ENCODE results near the gene CCDC12. TPM values are rescaled to one million over a fixed set of nuclear protein-coding genes. Genes with fewer than 3 reads are reported as not detected.

Gene CCDC12
- total RNA-seq, 1 experiment from 2014 or later, result 27.0 TPM

- Histone ChIP-seq H3K4me1 (replicated peaks) (peaks cover 60% of the 10 kb centered on the region), H3K4me3 (no peak overlapping the region), H3K27ac (no peak overlapping the region), H3K27me3 (replicated peaks) (no peaks in the 10 kb centered on the region), H3K36me3 (peaks cover 49% of the 10 kb centered on the region), H3K9me3 (replicated peaks) (no peaks in the 10 kb centered on the region)
- DNase-seq (ENCODE audit: low read depth in 1 of 2, low spot score in 2 of 2), result no peak
These were observed 43.3 kb downstream of the CCDC12 start for GRCh38 chr3:46933261-46933660.

DNA sequence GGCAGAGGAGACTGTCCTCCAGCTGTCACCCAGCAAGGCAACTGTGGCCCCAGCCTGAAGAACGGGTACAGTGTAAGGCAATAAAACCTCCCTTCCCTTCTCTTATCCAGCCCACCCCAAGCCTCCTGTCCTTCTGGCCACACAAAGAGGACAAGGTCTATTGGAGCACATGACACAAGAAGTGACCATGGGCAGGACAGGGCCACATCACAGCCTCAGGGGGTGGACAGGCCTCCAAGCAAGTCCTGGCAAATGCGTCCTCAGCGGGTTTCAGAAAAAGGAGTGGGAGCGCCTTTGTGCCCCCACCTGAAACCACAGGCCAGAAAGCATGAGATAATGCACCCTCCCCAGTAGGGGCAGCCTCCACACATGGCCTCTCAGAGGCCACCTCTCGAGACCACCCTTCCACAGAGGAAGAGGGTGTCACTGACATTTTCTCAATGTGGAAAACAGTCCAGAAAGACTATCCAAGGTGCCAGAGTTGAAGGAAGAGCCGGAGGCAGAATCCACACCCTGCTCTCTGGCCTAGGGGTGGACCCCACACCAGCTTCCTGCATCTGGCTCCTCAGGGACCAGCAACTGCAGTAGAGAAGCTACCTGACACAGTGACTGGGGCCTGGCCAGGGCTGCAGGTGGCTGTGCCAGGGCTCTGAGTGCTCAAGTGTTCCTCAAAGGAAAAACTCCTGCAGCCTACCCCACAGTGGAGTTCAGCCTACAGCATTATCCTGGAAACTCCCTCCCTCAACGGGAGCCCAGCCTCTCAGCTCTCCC, 43.9 kb downstream of the CCDC12 start:
- no peaks in the 10 kb centered on the region for H3K9me3 ChIP-seq (replicated peaks)
- no peak for DNase-seq (ENCODE audit: low read depth in 1 of 2, low spot score in 2 of 2)
- H3K4me3 ChIP-seq, result no peak overlapping the region
- no peaks in the 10 kb centered on the region for H3K27me3 ChIP-seq (replicated peaks)
- H3K4me1 ChIP-seq (replicated peaks), result peaks cover 60% of the 10 kb centered on the region
- H3K36me3 ChIP-seq, result peaks cover 53% of the 10 kb centered on the region
- no peak overlapping the region for H3K27ac ChIP-seq

DNA sequence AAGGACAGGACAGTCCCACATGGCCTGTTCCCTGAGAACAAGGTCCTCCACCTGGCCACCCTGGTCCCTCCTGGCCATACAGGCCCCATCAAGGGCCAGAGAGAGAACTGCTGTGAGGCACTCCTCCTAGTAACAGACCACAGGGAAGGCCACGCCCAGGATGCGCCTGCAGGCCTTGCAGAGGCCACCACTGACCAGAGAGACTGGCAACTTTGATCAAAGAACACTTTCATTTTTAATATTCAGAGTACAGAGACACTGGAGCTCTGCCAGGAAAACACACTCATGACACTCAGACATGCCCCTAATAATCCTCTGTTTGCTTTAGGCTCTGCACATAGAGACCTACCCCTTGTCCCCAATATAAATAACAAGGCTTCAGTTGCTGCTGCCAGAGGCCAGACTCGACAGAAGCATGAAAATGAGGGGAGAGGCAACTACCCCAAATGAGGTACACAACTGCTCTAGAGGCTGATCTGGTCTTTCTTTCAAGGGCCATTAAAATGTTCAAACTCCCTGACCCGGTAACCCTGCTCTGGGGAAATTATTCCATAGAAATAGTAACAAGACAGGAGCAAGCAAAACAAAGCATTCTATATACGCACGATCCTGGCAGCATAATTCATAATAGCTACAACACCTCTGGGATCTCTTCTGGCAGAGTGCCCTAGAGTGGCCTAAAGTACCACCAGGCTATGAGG, 44.8 kb downstream of the CCDC12 start:
- no peak overlapping the region for H3K27ac ChIP-seq
- H3K36me3 ChIP-seq, result peaks cover 44% of the 10 kb centered on the region

DNA sequence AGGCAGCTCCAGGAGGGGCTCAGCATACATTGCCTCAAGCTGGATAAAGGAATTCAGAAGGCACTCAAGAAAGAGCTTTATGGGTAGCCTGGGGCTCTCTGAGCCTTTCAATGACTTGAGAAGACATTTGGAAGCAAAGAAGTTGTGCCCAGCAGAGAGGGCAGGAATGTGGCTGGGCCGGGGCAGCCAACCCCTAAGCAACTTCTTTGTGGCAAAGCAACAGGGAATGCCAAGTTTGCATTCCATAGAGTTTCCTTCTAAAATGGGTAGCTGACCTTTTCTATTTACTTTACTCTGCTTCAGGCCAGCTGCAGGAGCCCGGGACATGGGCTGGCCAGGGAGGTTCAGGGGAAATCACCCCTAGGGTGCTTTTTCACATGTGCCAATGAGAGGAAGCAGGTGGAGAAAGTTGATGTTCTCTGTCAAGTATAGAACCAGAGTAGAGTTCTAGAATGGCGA, 45.6 kb downstream of the CCDC12 start:
- H3K27ac ChIP-seq, result no peak overlapping the region
- peaks cover 47% of the 10 kb centered on the region for H3K4me1 ChIP-seq (replicated peaks)
- H3K27me3 ChIP-seq (replicated peaks), result no peaks in the 10 kb centered on the region
- H3K9me3 ChIP-seq (replicated peaks), result no peaks in the 10 kb centered on the region
- H3K4me3 ChIP-seq, result no peak overlapping the region
- DNase-seq (ENCODE audit: low read depth in 1 of 2, low spot score in 2 of 2), result no peak
- peaks cover 43% of the 10 kb centered on the region for H3K36me3 ChIP-seq

More for the DNA sequence above, 44.8 kb downstream of the CCDC12 start:
- H3K4me3 ChIP-seq, result no peak overlapping the region
- H3K27me3 ChIP-seq (replicated peaks), result no peaks in the 10 kb centered on the region
- no peaks in the 10 kb centered on the region for H3K9me3 ChIP-seq (replicated peaks)
- peaks cover 55% of the 10 kb centered on the region for H3K4me1 ChIP-seq (replicated peaks)
- no peak for DNase-seq (ENCODE audit: low read depth in 1 of 2, low spot score in 2 of 2)

- Histone ChIP-seq H3K36me3 (peaks cover 44% of the 10 kb centered on the region), H3K27me3 (replicated peaks) (no peaks in the 10 kb centered on the region), H3K27ac (no peak overlapping the region), H3K9me3 (replicated peaks) (no peaks in the 10 kb centered on the region), H3K4me1 (replicated peaks) (peaks cover 41% of the 10 kb centered on the region), H3K4me3 (no peak overlapping the region)
- DNase-seq (ENCODE audit: low read depth in 1 of 2, low spot score in 2 of 2), result no peak
These were observed 46.2 kb downstream of the CCDC12 start for GRCh38 chr3:46930166-46930944.

DNA sequence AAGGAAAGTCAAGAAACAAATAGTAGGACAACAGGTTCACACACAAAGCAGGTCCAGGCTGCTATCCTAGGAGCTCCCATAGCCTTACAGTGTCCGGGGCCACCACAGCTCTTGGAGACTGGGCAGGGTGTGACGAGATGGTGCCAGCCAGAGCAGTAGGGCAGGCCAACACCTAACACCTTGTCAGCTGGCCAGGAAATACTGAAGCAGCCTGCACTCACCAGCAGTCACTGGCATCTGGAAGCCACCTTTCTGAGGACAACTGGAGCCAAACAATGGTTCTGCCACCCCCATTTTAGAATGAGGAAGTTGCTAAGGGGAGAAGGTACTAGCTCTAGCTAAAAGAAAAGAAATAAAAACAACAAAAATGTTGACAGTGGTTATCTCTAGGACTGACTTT, 47.2 kb downstream of the CCDC12 start:
- Histone ChIP-seq H3K36me3 (peaks cover 42% of the 10 kb centered on the region), H3K4me3 (no peak overlapping the region), H3K27ac (no peak overlapping the region), H3K9me3 (replicated peaks) (no peaks in the 10 kb centered on the region), H3K4me1 (replicated peaks) (peaks cover 31% of the 10 kb centered on the region), H3K27me3 (replicated peaks) (no peaks in the 10 kb centered on the region)
- no peak for DNase-seq (ENCODE audit: low read depth in 1 of 2, low spot score in 2 of 2)

- Histone ChIP-seq H3K9me3 (replicated peaks) (no peaks in the 10 kb centered on the region), H3K4me1 (replicated peaks) (peaks cover 27% of the 10 kb centered on the region), H3K27ac (no peak overlapping the region), H3K36me3 (peaks cover 48% of the 10 kb centered on the region), H3K27me3 (replicated peaks) (no peaks in the 10 kb centered on the region), H3K4me3 (no peak overlapping the region)
- DNase-seq (ENCODE audit: low read depth in 1 of 2, low spot score in 2 of 2), result no peak
These were observed 48.3 kb downstream of the CCDC12 start for GRCh38 chr3:46928282-46928681.

- Histone ChIP-seq H3K27ac (no peak overlapping the region), H3K27me3 (replicated peaks) (no peaks in the 10 kb centered on the region), H3K4me3 (no peak overlapping the region), H3K9me3 (replicated peaks) (no peaks in the 10 kb centered on the region), H3K4me1 (replicated peaks) (peaks cover 26% of the 10 kb centered on the region), H3K36me3 (peaks cover 54% of the 10 kb centered on the region)
- no peak for DNase-seq (ENCODE audit: low read depth in 1 of 2, low spot score in 2 of 2)
These were observed 48.8 kb downstream of the CCDC12 start for GRCh38 chr3:46927718-46928073.

DNA sequence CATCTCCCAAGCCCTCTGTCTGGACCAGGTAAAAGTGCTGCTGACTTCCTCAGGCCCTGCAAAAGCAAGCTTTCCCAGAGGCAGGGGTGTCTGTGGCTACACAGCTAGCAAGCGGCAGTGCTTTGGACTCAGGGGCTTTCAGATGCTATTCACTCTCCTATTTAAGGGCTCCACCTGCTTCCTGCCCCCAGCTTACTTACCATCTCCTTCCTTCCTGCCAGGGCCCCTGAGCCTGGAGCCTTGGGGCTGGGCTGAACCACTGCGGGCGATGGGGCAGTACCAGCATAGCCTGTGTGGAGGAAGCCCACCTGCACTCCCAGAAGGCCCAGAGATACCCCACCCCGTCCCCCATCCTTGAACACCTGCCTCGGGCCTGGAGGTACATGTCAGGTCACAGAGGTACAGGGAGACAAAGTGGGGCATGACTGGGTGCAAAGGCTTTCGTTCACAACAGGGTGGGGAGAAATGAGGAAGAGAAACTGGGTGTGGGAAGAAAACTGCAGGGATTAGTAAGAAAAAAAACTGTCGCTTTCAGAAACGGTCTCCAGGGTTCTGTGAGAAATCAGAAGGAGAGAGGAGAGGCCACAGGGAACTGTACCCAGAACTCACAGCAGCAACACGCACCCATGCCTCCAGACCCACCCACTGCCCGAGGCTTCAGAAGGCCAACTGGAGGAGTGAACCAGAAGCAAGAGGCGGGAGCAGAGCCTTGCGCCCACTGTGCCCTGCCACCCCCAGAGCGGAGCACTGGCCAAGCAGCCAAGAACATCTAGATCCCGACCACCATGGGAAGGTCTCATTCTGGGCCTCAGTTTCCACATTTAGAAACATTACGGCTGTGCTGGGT, 49.5 kb downstream of the CCDC12 start:
- no peak overlapping the region for H3K27ac ChIP-seq
- no peaks in the 10 kb centered on the region for H3K9me3 ChIP-seq (replicated peaks)
- no peak overlapping the region for H3K4me3 ChIP-seq
- H3K36me3 ChIP-seq, result peaks cover 60% of the 10 kb centered on the region
- peaks cover 20% of the 10 kb centered on the region for H3K4me1 ChIP-seq (replicated peaks)
- DNase-seq (ENCODE audit: low read depth in 1 of 2, low spot score in 2 of 2), result no peak
- H3K27me3 ChIP-seq (replicated peaks), result no peaks in the 10 kb centered on the region

- Histone ChIP-seq H3K27me3 (replicated peaks) (no peaks in the 10 kb centered on the region), H3K27ac (no peak overlapping the region), H3K4me3 (no peak overlapping the region), H3K4me1 (replicated peaks) (peaks cover 14% of the 10 kb centered on the region), H3K36me3 (peaks cover 66% of the 10 kb centered on the region), H3K9me3 (replicated peaks) (no peaks in the 10 kb centered on the region)
- DNase-seq (ENCODE audit: low read depth in 1 of 2, low spot score in 2 of 2), result no peak
These were observed 50.1 kb downstream of the CCDC12 start for GRCh38 chr3:46926447-46926846.

DNA sequence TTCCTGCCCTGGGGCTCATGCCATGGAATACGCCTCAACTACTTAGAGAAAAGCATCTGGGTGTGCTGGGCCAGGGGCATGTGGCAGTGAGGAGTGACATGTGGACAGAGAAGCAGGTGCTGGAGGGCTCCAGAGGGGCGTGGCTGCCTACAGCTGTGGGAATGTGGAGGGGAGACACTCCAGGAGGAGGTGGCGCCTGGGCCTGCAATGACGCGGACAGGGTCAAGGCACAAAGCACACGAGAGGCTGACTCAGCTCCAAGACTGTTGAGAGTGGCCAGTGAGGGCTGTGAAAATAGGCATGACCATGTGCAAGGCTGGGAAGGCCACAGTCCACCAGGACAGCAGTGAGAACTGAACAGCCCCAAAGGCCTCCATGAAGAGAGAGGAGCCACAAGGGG, 50.5 kb downstream of the CCDC12 start:
- H3K27me3 ChIP-seq (replicated peaks), result no peaks in the 10 kb centered on the region
- H3K9me3 ChIP-seq (replicated peaks), result no peaks in the 10 kb centered on the region
- no peak overlapping the region for H3K4me3 ChIP-seq
- no peak for DNase-seq (ENCODE audit: low read depth in 1 of 2, low spot score in 2 of 2)
- H3K4me1 ChIP-seq (replicated peaks), result peaks cover 10% of the 10 kb centered on the region
- no peak overlapping the region for H3K27ac ChIP-seq
- H3K36me3 ChIP-seq, result peaks cover 67% of the 10 kb centered on the region

DNA sequence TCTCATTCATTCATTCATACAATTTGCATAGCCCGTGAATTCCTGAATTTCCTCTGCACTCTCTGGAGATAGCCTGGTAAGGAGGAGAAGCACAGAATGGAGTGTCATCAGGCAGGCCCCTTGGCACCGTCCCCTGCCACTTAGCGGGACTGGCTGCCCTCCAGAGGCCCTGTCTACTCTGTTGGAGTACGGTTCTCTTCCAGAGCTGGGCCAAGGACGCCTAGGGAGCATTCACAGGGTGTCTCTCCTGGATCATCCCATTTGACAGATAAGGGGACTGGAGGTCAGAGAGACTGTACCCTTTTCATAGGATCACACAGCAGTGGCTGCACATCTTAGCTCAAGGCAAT, 51.0 kb downstream of the CCDC12 start:
- no peaks in the 10 kb centered on the region for H3K9me3 ChIP-seq (replicated peaks)
- H3K27me3 ChIP-seq (replicated peaks), result no peaks in the 10 kb centered on the region
- peaks cover 5% of the 10 kb centered on the region for H3K4me1 ChIP-seq (replicated peaks)
- H3K4me3 ChIP-seq, result no peak overlapping the region
- H3K36me3 ChIP-seq, result peaks cover 70% of the 10 kb centered on the region
- H3K27ac ChIP-seq, result no peak overlapping the region
- DNase-seq (ENCODE audit: low read depth in 1 of 2, low spot score in 2 of 2), result no peak

- Histone ChIP-seq H3K9me3 (replicated peaks) (no peaks in the 10 kb centered on the region), H3K27me3 (replicated peaks) (no peaks in the 10 kb centered on the region), H3K36me3 (peaks cover 72% of the 10 kb centered on the region), H3K27ac (no peak overlapping the region), H3K4me3 (no peak overlapping the region), H3K4me1 (replicated peaks) (no peaks in the 10 kb centered on the region)
- DNase-seq (ENCODE audit: low read depth in 1 of 2, low spot score in 2 of 2), result no peak
These were observed 51.5 kb downstream of the CCDC12 start for GRCh38 chr3:46924921-46925584.
